Type B pancreatic cell (in vitro differentiated cells): ENCODE measurements around the gene SLC30A4. TPM values are rescaled to one million over a fixed set of nuclear protein-coding genes. Genes with fewer than 3 reads are reported as not detected.
"Not testable (repeated sequence)": the region's sequence is repeated elsewhere in the genome, so short reads cannot be mapped to it uniquely, and the experiment has no call there.

ENCODE experiments used
- DNase-seq: peaks from one replicate; pipeline ENCODE4 v3.0.0; 2021; ENCODE audit warnings: mixed read lengths; ENCODE audit not compliant: unreplicated experiment; ENCODE audit errors: extremely low spot score
- H3K27ac Mint-ChIP-seq: 2 replicates; pipeline ENCODE4 v1.8.0; 2021; ENCODE audit warnings: mild to moderate bottlenecking, mixed read lengths
- H3K27me3 Mint-ChIP-seq: 2 replicates; pipeline ENCODE4 v1.8.0; 2021; ENCODE audit warnings: mixed read lengths
- H3K36me3 Mint-ChIP-seq: 2 replicates; pipeline ENCODE4 v1.8.0; 2021; ENCODE audit warnings: mixed read lengths
- H3K4me1 Mint-ChIP-seq: one replicate; pipeline ENCODE4 v1.8.0; 2021; ENCODE audit warnings: mixed read lengths; ENCODE audit not compliant: unreplicated experiment
- H3K4me3 Mint-ChIP-seq: 2 replicates; pipeline ENCODE4 v1.8.0; 2021; ENCODE audit warnings: mild to moderate bottlenecking, mixed read lengths
- H3K9me3 Mint-ChIP-seq: 2 replicates; pipeline ENCODE4 v1.8.0; 2021; ENCODE audit warnings: mixed read lengths
- total RNA-seq: library from RNA; stranded (reverse); gene quantifications from 2 replicates; pipeline ENCODE4 v1.2.1, GENCODE V29; 2021; ENCODE audit warnings: low replicate concordance
- TF ChIP-seq, protein P1 (sequence below): fragments of 200-600 bp; sonication (generic); conservative IDR thresholded peaks from 2 replicates; pipeline ENCODE4 v1.5.0; 2021; ENCODE audit warnings: antibody characterized with exemption, mild to moderate bottlenecking

SLC30A4 gene
- total RNA-seq, 1 donor from 2014 or later, result 7.2 TPM

DNA sequence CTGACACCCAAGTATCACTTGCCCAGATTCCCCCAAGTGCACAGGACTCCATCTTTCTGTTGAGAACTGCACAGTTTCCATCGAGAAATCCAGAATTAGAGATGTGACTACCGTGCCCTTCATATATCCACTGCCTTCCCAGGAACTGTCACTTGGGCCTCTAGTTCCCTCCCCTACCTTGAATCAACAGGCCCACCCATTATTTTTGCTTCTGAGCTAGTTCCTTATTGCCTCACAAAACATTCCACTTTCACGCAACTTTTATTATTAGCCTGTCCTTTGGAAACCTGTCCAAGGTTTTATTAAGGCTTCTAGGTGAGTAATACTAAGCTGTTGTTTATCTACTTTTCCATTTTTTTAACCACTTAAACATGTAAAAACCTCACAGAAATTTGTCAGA is 17.1 kb upstream of the SLC30A4 start:
- Mint-ChIP-seq H3K27ac (no peak overlapping the region), H3K4me3 (no peak overlapping the region), H3K36me3 (no peaks in the 10 kb centered on the region), H3K27me3 (no peaks in the 10 kb centered on the region), H3K9me3 (no peaks in the 10 kb centered on the region), H3K4me1 (peaks cover 4% of the 10 kb centered on the region)
- TF ChIP-seq, protein P1, sequence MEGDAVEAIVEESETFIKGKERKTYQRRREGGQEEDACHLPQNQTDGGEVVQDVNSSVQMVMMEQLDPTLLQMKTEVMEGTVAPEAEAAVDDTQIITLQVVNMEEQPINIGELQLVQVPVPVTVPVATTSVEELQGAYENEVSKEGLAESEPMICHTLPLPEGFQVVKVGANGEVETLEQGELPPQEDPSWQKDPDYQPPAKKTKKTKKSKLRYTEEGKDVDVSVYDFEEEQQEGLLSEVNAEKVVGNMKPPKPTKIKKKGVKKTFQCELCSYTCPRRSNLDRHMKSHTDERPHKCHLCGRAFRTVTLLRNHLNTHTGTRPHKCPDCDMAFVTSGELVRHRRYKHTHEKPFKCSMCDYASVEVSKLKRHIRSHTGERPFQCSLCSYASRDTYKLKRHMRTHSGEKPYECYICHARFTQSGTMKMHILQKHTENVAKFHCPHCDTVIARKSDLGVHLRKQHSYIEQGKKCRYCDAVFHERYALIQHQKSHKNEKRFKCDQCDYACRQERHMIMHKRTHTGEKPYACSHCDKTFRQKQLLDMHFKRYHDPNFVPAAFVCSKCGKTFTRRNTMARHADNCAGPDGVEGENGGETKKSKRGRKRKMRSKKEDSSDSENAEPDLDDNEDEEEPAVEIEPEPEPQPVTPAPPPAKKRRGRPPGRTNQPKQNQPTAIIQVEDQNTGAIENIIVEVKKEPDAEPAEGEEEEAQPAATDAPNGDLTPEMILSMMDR, result no peak
- DNase-seq, result no peak

DNA sequence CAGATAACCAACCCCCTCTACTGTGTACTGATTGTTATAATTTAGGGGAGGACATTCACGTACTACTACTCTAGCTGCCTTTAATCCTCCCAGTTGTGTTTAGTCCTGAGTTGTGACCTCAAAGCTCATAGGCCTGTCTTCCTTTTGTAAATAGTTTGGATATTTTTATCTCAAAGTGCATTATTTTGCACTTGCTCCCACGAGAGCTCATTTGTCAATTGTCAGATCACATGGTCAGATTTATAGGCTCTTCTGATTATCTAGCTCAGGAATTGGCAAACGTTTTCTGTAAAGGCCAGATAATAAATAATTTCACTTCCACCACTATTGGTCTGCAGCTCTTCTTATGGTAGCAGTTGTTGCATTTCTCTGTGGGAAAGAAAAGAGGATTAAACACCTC is 14.4 kb upstream of the SLC30A4 start:
- no peak overlapping the region for H3K27ac Mint-ChIP-seq
- TF ChIP-seq, protein P1, result no peak
- H3K36me3 Mint-ChIP-seq, result no peaks in the 10 kb centered on the region
- H3K4me1 Mint-ChIP-seq, result peaks cover 4% of the 10 kb centered on the region
- H3K9me3 Mint-ChIP-seq, result no peaks in the 10 kb centered on the region
- no peaks in the 10 kb centered on the region for H3K27me3 Mint-ChIP-seq
- no peak for DNase-seq
- H3K4me3 Mint-ChIP-seq, result no peak overlapping the region

DNA sequence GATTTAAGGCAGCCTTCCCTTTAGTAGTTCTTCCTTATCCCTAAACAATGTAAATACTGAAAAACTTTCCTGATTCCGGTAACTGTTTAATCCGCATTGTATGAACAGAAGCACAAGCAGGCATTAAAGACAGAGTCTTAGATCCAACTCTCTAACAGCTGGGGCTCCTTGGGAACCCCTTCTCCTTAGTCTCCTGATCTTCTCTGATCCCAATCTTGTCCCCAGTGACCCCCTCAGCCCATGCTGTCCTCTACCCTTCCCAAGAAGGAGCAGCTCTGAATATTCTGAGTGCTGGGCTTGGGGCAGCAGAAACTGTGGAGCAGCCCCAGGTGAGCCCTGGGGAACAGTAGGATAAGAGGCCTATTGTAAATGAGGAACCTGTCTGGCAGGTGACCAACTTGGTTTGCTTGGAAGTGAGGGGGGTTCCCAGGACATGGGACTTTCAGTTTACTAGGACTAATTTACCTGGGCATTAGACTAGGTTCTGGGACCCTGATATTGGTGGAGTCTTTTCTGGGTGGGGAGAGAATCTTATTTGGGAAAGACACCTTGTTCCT is 13.0 kb upstream of the SLC30A4 start:
- Mint-ChIP-seq H3K4me3 (no peak overlapping the region), H3K27ac (peak overlapping the region; percentile 26), H3K27me3 (no peaks in the 10 kb centered on the region), H3K4me1 (peaks cover 4% of the 10 kb centered on the region), H3K9me3 (no peaks in the 10 kb centered on the region), H3K36me3 (no peaks in the 10 kb centered on the region)
- TF ChIP-seq, protein P1, result no peak
- no peak for DNase-seq

DNA sequence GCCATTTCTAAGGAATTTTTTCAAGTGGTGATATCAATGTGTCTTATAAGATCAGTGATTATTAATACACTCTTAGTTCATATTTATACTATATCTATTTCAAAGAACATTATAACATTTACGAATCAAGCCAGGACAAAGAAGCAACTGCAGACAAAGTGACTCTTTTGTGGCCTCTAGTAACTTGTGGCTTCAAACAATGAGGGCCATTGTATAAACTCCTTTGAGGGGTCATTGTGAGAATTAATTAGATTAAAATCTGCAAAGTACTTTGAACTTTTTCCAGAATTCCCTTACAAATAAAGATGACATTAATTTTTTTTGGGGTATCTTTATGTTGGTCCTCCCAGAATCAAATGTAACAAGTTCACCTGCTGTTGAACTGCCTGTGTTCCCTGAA is 12.3 kb upstream of the SLC30A4 start:
- DNase-seq, result no peak
- peaks cover 4% of the 10 kb centered on the region for H3K4me1 Mint-ChIP-seq
- no peak overlapping the region for H3K27ac Mint-ChIP-seq
- no peaks in the 10 kb centered on the region for H3K27me3 Mint-ChIP-seq
- TF ChIP-seq, protein P1, result no peak
- H3K9me3 Mint-ChIP-seq, result no peaks in the 10 kb centered on the region
- no peaks in the 10 kb centered on the region for H3K36me3 Mint-ChIP-seq
- no peak overlapping the region for H3K4me3 Mint-ChIP-seq

DNA sequence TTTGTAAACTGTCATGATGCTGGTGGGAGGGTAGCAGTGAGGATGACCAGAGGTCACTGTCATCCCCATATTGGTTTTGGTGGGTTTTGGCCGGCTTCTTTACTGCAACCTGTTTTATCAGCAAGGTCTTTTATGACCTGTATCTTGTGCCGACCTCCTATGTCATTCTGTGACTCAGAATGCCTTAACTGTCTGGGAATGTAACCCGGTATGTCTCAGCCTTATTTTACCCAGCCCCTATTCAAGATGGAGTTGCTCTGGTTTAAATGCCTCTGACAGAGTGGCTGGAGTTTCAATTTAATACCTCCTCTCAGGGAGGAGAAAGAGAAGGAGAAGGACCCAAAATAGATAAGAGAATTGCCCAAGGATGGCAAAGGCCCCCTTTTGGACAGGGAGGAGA is 10.3 kb upstream of the SLC30A4 start:
- not testable (repeated sequence) for H3K36me3 Mint-ChIP-seq, H3K27ac Mint-ChIP-seq, H3K27me3 Mint-ChIP-seq, DNase-seq, H3K4me1 Mint-ChIP-seq, H3K9me3 Mint-ChIP-seq, H3K4me3 Mint-ChIP-seq

DNA sequence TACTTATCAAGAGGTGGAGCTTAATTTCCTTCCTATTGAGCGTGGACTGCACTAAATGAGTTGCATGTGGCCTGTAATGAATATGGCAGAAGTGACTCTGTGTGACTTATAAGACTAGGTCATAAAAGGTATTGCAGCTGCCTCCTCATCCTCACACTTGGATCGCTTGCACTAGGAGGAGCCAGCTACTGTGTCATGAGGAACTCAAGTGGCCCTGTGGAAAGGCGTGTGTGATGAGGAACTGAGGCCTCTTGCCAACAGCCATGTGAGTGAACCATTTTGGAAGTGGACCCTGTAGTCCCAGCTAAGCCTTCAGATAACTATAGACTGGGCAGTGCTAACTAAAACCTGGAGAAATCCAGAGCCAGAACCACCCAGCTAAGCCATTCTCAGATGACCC is 7.1 kb upstream of the SLC30A4 start:
- DNase-seq, result no peak
- H3K27ac Mint-ChIP-seq, result no peak overlapping the region
- H3K4me3 Mint-ChIP-seq, result no peak overlapping the region
- H3K27me3 Mint-ChIP-seq, result peaks cover 3% of the 10 kb centered on the region
- H3K4me1 Mint-ChIP-seq, result no peaks in the 10 kb centered on the region
- H3K9me3 Mint-ChIP-seq, result no peaks in the 10 kb centered on the region
- no peaks in the 10 kb centered on the region for H3K36me3 Mint-ChIP-seq
- TF ChIP-seq, protein P1, result no peak
